Ovary (tissue), 9 donors: Measurements from ENCODE around the gene RACK1. TPM values are rescaled to one million over a fixed set of nuclear protein-coding genes. Genes with fewer than 3 reads are reported as not detected.

Experiments used
- DNase-seq, 5 donors: peaks; one replicate each; pipeline ENCODE4 v3.0.0-alpha.2; 2019 to 2020
- H3K27ac ChIP-seq, 2 donors: fragments of 200-600 bp; one replicate each; pipeline versions ENCODE4 v1.5.1 to v1.8.0; 2019 to 2022
- H3K27me3 ChIP-seq: fragments of 200-600 bp; one replicate; pipeline ENCODE4 v1.8.0; 2022
- H3K36me3 ChIP-seq: fragments of 200-600 bp; sonication (generic); one replicate; pipeline ENCODE4 v1.5.1; 2019
- H3K4me1 ChIP-seq: one replicate; pipeline ENCODE4 v1.8.1; 2013; ENCODE audit warnings: mild to moderate bottlenecking, moderate library complexity; ENCODE audit not compliant: insufficient read depth
- H3K4me3 ChIP-seq: fragments of 200-600 bp; sonication (generic); one replicate; pipeline ENCODE4 v1.5.1; 2017
- H3K9me3 ChIP-seq, 2 donors: fragments of 200-600 bp in 1 of 2; sonication (generic) in 1 of 2; one replicate each; pipeline versions ENCODE4 v1.5.1 to v1.8.1; 2013 to 2019; ENCODE audit warnings: mild to moderate bottlenecking in 1 of 2, moderate library complexity in 1 of 2
- EP300 ChIP-seq: sonication (generic); formaldehyde crosslinking; IDR thresholded peaks from one replicate; pipeline ENCODE4 v1.6.1; 2017; ENCODE audit warnings: antibody characterized with exemption
- POLR2A ChIP-seq: fragments of 450-650 bp; IDR thresholded peaks from one replicate; pipeline ENCODE4 v1.6.1; 2017; ENCODE audit warnings: antibody characterized with exemption, mild to moderate bottlenecking, moderate library complexity
- whole genome bisulfite sequencing, 3 donors: extraction: QIAGEN DNeasy Blood & Tissue Kit in 1 of 3; methylation state at CpG; one replicate each; pipeline versions ENCODE4 v1.1.5 to v1.1.7; 2013 to 2017; 5-methylcytosine and 5-hydroxymethylcytosine counted together
- intact Hi-C, 4 donors: fragments of 100-400 bp; cut with DNase I; formaldehyde crosslinking; loops; one replicate each; pipeline versions ENCODE4 v1.11.0 to v1.15.1; 2022 to 2023
- polyA plus RNA-seq, 2 donors: library from polyadenylated mRNA; stranded (reverse); fragments of 200-250 nt in 1 of 2; fragments of 350-450 nt in 1 of 2; fragmentation: Illumina TruSeq in 1 of 2; extraction: RNeasy Lipid Tissue Mini Kit (QIAGEN cat#74804) in 1 of 2; gene quantifications; one replicate each; pipeline ENCODE4 v1.2.3, GENCODE V29; 2013 to 2014
- total RNA-seq, 7 donors: library from RNA; depleted of rRNA in 2 of 7; stranded (reverse); fragments of >200 nt in 2 of 7; fragmentation: NEBNext Ultra II Directional in 3 of 7; extraction: Animal tissue kit (Norgen Biotek cat#: 25700) in 3 of 7; gene quantifications; one replicate each; pipeline versions ENCODE4 v1.1.0 to v1.2.4, GENCODE V29; 2016 to 2023
- TF ChIP-seq, protein P1 (sequence below), 3 donors: fragments of 450-650 bp in 2 of 3; fragments of 200-600 bp in 1 of 3; IDR thresholded peaks; one replicate each; pipeline versions ENCODE4 v1.5.1 to v1.8.0; 2016 to 2022; ENCODE audit warnings: antibody characterized with exemption in 3 of 3, mild to moderate bottlenecking in 1 of 3
- donor health status: DM: no; HTN: no; CAD: no; lungs with moderate emphysema.
- donor health status: DM: no; HTN: no; CAD: no.
- donor health status: Bipolar disorder and iron deficiency.
- donor health status: DM: yes; HTN: yes; CAD: no.
- donor health status: DM: no; HTN: no; CAD: no.
- donor health status: DM: yes; HTN: yes; CAD: no.

RACK1 gene
- total and polyA plus RNA-seq, 9 donors: 2,570 to 4,895 (median 3,203) TPM

GRCh38 chr5:181195249-181195761, 48.4 kb downstream of the RACK1 start:
- H3K27ac ChIP-seq: no peak overlapping the region
- intact Hi-C loops: no loop called here
- WGBS, 3 donors: 57 to 74% (median 58%) methylated on average over 40 to 45 of the region's 45 CpGs

GRCh38 chr5:181194489-181195248, 49.0 kb downstream of the RACK1 start:
- intact Hi-C loops: no loop called here
- TF ChIP-seq, protein P1, sequence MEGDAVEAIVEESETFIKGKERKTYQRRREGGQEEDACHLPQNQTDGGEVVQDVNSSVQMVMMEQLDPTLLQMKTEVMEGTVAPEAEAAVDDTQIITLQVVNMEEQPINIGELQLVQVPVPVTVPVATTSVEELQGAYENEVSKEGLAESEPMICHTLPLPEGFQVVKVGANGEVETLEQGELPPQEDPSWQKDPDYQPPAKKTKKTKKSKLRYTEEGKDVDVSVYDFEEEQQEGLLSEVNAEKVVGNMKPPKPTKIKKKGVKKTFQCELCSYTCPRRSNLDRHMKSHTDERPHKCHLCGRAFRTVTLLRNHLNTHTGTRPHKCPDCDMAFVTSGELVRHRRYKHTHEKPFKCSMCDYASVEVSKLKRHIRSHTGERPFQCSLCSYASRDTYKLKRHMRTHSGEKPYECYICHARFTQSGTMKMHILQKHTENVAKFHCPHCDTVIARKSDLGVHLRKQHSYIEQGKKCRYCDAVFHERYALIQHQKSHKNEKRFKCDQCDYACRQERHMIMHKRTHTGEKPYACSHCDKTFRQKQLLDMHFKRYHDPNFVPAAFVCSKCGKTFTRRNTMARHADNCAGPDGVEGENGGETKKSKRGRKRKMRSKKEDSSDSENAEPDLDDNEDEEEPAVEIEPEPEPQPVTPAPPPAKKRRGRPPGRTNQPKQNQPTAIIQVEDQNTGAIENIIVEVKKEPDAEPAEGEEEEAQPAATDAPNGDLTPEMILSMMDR (IDR thresholded peaks at IDR 0.05): no peak
- TF ChIP-seq EP300 (no peak), POLR2A (no peak)
- Histone ChIP-seq H3K4me3 (no peak overlapping the region), H3K9me3 (no peaks in the 10 kb centered on the region), H3K27ac (no peak overlapping the region), H3K36me3 (no peaks in the 10 kb centered on the region), H3K27me3 (no peaks in the 10 kb centered on the region), H3K4me1 (peaks cover 7% of the 10 kb centered on the region)
- 57 to 64% (median 63%) methylated on average over 21 of the region's 21 CpGs for WGBS, 3 donors
- DNase-seq: peak in 2 of 5 donors; percentile 59 to 64

More at GRCh38 chr5:181195249-181195761, 48.4 kb downstream of the RACK1 start:
- TF ChIP-seq, protein P1 (IDR thresholded peaks at IDR 0.05): no peak
- TF ChIP-seq POLR2A (no peak), EP300 (no peak)
- DNase-seq: no peak
- H3K4me3 ChIP-seq: no peak overlapping the region
- H3K27me3 ChIP-seq: no peaks in the 10 kb centered on the region
- H3K36me3 ChIP-seq: no peaks in the 10 kb centered on the region
- no peaks in the 10 kb centered on the region for H3K9me3 ChIP-seq
- H3K4me1 ChIP-seq: peaks cover 7% of the 10 kb centered on the region

DNA sequence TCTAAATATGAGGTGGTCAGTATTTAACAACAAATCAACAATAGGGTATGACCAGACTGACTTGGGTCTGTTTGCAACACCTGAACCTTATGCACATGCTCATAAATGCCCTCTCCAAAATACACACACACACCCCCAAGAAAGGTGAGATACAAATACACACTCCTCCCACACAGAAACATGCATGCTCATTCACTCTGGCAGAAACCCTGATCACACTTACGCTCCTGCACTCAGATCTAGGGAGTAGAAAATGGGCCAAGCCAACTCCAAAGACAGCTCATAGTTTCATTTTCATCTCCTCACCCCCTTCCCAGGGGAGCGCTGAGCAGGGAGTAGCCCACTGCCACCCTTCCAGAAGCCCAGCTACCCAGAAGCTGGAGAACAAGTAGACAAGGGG, 50.0 kb downstream of the RACK1 start:
- TF ChIP-seq EP300 (no peak), POLR2A (no peak)
- TF ChIP-seq, protein P1 (IDR thresholded peaks at IDR 0.05): no peak
- no peak for DNase-seq
- H3K9me3 ChIP-seq: no peaks in the 10 kb centered on the region
- peaks cover 7% of the 10 kb centered on the region for H3K4me1 ChIP-seq
- H3K36me3 ChIP-seq: no peaks in the 10 kb centered on the region
- H3K27me3 ChIP-seq: no peaks in the 10 kb centered on the region
- no peak overlapping the region for H3K27ac ChIP-seq
- intact Hi-C loops: no loop called here
- no peak overlapping the region for H3K4me3 ChIP-seq
- 84 to 93% (median 88%) methylated on average over 2 of the region's 2 CpGs for WGBS, 3 donors

DNA sequence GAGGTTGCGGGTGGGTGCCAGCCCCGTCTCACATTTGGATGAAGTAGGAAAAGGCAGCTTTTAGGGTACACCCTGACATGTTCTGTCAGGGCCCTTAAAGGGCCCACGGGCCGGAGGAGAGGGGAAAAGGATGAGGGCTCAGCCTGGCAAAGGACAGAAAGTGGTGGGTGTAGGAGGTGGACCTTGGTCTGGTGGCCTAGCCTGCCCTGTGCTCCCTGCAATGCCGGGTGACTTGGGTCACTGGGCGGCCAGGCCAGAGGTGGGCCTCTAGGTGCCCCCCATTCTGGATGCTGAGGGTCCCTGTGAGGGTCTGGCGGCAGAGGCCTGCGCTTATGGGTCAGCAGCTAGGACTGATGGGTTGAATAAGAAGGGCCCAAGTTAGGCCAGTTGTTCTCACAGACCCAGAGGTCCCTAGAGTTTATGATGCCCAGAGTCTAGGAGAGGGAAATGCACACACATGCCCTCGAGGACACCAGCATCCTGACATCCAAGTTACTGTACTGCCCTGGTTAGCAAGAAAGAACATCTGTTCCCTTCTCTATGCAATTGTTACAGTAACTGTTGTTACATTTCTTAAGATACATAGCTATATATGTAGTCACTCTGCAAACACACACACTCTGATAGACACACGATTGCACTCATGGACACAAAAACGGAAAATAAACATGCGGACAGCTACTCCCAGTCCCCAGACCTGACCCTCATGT, 51.2 kb downstream of the RACK1 start:
- DNase-seq: peak in 1 of 5 donors; percentile 50
- no peaks in the 10 kb centered on the region for H3K36me3 ChIP-seq
- no peak for TF ChIP-seq EP300
- H3K4me3 ChIP-seq: peak overlapping the region; percentile 79
- no peaks in the 10 kb centered on the region for H3K9me3 ChIP-seq
- 42 to 56% (median 49%) methylated on average over 12 of the region's 12 CpGs for WGBS, 3 donors
- intact Hi-C loops: no loop called here
- H3K4me1 ChIP-seq: peaks cover 7% of the 10 kb centered on the region
- peak overlapping the region; percentile 75 to 91 for H3K27ac ChIP-seq
- no peaks in the 10 kb centered on the region for H3K27me3 ChIP-seq
